HT-29 (cell line): ENCODE results near the gene SURF4. TPM values are rescaled to one million over a fixed set of nuclear protein-coding genes. Genes with fewer than 3 reads are reported as not detected.
A peak's percentile ranks its signal among the peaks of the same experiment; 100 is the strongest.
"Not testable (repeated sequence)": the region's sequence is repeated elsewhere in the genome, so short reads cannot be mapped to it uniquely, and the experiment has no call there.

Experiments
- DNase-seq: peaks from one replicate; pipeline ENCODE4 v3.0.0-alpha.2; 2015; ENCODE audit warnings: low spot score
- total RNA-seq: library from RNA; depleted of rRNA; stranded (reverse); fragments of >200 nt; shearing (Covaris generic); gene quantifications from 2 replicates; pipeline ENCODE4 v1.2.3, GENCODE V29; 2014

SURF4 gene
- total RNA-seq, 1 experiment from 2014 or later: 297 TPM

DNA sequence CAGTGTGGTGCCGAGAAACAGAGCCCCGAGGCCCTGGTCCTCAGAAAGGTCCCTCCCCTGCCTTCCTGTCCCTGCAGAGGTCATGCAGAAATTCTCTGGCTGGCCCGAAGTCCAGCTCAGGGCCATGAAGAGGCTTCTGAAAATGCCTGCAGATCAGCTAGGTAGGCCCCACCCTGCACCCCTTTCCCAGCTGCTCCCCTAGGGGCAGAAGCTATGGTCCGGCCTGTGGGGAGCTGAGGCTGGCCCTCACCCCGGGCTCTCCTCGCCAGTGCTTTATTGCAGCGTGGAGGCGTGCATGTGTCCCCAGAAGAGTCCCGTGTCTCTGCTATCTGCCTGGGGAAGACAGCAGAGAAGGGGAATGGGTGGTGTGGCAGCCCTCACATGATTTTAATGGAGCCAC lies 22.0 kb upstream of the SURF4 start:
- no peak for DNase-seq

DNA sequence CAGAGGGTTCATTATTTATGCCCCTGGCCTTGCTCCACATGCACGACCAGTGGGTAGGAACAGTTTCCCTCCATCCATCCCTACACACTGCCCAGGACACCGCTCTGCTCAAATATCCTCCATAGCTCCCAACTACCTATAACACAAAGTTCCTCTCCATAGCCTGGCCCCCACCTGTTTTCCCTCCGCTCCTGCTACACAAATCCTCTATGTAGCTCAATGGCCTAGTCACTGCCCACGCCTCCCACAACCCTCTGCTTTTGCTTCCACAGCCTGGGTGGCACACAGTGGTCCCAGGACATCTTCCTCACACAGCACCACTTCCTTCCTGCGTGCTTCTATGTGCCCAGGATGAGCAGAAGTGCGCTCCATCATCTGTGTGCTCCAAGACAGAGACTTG lies 21.5 kb upstream of the SURF4 start:
- DNase-seq: no peak

- no peak for DNase-seq
These were observed 21.1 kb upstream of the SURF4 start for GRCh38 chr9:133396952-133397351.

DNA sequence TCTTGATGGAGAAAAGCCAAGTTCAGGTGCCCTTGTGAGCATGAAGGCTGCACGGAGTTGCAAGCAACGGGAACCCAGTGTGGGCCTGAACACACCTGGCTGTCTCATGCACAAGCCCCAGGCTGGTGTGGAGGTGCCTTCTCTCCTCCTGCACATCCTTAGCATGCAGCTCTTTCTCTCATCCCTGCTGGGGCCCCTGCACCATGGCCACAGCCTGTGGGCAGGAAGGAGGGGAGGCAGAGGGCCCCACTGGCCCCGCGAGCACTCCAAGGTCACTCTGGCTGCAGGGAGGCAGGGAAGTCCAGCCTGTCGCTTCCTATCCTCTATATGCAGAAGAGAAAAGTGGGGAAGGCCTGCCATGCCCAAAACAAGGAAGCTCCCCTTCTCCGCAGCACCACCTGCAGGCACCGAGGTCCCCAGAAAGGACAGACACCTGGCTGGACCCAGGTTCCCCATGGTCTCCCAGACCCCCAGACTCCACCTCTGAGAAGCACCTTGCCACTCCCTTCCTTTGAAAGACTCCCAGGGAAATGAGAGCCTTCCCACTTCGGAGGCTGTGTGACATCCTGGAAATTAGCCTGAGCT lies 18.9 kb upstream of the SURF4 start:
- DNase-seq: no peak

DNA sequence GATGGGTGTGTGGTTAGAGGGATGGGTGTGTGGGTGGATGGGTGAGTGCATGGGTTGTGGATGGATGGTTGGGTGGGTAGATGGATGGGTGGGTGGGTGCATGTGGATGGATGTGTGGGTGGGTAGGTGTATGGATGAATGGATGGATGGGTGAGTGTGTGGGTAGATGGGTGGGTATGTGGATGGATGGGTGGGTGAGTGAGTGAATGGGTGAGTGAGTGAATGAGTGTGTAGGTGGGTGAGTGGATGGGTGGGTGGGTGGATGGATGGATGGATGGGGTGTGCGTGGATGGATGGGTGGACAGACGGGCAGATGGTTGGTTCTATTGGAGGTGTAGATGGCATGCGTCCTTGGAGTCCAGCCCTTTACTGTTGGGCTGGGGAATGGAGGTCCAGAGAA lies 17.5 kb upstream of the SURF4 start:
- no peak for DNase-seq

DNA sequence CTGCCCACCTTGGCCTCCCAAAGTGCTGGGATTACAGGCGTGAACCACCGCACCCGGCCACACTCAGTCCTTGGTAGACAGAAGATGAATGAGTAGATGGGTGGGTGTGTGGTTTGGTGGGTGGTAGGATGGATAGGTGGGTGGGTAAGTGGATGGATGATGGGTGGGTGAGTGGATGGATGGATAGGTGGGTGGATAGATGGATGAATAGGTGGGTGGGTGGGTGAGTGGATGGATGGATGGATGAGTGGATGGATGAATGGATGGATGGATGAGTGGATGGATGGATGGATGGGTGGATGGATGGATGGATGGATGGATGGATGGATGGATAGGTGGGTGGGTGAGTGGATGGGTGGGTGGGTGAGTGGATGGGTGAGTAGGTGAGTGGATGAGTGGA lies 16.4 kb upstream of the SURF4 start:
- DNase-seq: not testable (repeated sequence)

DNA sequence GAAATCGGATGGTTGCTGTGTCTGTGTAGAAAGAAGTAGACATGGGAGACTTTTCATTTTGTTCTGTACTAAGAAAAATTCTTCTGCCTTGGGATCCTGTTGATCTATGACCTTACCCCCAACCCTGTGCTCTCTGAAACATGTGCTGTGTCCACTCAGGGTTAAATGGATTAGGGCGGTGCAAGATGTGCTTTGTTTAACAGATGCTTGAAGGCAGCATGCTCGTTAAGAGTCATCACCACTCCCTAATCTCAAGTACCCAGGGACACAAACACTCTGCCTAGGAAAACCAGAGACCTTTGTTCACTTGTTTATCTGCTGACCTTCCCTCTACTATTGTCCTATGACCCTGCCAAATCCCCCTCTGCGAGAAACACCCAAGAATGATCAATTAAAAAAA lies 15.6 kb upstream of the SURF4 start:
- not testable (repeated sequence) for DNase-seq

DNA sequence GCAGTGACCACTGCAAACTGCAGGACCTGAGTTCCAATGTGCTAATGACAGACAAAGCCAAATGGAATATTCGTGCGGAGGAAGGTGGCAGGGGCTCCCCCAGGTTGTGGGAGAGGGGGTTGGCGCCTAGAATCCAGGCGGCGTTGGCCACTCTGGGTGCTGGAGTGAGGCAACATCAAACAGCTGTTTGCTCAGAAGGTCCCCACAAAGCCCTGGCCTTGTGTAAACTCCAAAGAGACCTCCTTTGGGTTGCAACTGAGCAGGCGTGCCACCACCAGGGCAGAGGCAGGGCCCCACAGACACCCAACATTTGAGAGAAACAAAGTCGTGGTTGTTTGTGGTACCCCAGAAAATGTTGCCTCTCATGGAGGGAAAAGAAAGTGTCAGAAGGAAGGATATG lies 14.9 kb upstream of the SURF4 start:
- no peak for DNase-seq

- DNase-seq: no peak
These were observed 13.7 kb upstream of the SURF4 start for GRCh38 chr9:133389562-133389961.

DNA sequence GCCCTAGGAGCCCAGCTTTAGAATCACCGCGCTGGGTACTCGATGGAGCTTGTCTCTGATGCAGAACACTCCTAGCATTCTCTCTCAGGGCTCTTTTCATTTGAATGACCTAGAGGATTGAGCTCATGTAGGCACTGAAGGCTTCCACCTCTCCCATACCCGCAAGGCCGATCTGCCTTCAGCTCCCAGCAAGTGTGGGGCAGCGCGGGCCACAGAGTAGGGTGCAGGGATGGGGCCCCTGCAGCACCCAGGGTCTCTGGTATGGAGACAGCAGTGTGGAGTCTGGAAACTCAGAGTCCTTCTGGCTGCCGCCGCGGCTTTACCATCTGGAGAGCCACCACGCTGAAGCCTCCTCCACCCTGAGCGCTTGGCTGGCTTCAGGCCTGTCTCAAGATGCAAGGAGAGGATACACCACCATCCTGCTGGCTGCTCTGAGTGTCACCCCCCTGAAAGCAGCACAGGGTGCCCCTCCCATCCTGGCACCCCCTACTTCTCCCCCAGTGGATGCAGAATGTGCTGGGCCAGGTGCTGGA lies 13.2 kb upstream of the SURF4 start:
- DNase-seq: no peak

DNA sequence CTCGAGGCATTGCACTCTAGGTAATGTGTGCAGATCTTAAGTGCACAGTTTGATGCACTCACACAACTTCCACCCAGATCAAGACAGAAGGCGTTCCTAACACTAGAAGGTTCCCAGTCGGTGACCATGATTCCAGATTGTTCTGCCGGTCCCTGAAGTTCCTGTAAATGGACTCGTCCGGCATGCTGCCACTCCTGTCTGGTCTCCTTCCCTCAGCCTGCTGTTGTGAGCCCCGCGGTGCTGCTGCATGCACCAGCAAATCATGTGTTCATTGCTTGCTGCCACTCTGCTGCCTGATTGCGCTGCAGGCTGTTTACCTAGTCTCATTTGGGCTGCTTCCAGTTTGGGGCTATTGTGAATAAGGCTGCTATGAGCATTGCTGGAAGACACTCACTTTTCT lies 11.8 kb upstream of the SURF4 start:
- DNase-seq: no peak

GRCh38 chr9:133386338-133386737 lies 10.5 kb upstream of the SURF4 start:
- DNase-seq: no peak

DNA sequence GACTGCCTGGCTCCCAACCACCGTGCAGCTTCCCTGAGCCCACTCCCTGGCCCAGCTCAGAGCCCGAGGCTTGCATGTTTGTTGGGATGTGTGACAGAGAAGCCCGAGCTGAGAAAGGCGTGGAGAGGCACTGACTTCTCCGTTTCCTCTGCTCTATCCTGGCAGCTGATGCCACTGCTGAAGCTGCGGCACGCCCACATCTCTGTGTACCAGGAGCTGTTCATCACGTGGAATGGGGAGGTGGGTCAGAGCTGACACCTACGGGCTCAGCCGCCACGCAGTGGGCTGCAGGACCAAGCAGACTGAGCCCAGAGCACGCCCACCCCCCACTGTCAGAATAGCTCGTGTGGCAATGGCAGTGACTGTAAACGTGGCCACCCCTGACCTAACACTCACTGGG lies 9.6 kb upstream of the SURF4 start:
- no peak for DNase-seq

GRCh38 chr9:133384736-133385321 lies 9.0 kb upstream of the SURF4 start:
- DNase-seq: no peak

- DNase-seq: no peak
These were observed 7.6 kb upstream of the SURF4 start for GRCh38 chr9:133383438-133383837.

GRCh38 chr9:133382507-133383141 lies 6.8 kb upstream of the SURF4 start:
- no peak for DNase-seq

GRCh38 chr9:133380734-133381133 lies 4.9 kb upstream of the SURF4 start:
- no peak for DNase-seq

DNA sequence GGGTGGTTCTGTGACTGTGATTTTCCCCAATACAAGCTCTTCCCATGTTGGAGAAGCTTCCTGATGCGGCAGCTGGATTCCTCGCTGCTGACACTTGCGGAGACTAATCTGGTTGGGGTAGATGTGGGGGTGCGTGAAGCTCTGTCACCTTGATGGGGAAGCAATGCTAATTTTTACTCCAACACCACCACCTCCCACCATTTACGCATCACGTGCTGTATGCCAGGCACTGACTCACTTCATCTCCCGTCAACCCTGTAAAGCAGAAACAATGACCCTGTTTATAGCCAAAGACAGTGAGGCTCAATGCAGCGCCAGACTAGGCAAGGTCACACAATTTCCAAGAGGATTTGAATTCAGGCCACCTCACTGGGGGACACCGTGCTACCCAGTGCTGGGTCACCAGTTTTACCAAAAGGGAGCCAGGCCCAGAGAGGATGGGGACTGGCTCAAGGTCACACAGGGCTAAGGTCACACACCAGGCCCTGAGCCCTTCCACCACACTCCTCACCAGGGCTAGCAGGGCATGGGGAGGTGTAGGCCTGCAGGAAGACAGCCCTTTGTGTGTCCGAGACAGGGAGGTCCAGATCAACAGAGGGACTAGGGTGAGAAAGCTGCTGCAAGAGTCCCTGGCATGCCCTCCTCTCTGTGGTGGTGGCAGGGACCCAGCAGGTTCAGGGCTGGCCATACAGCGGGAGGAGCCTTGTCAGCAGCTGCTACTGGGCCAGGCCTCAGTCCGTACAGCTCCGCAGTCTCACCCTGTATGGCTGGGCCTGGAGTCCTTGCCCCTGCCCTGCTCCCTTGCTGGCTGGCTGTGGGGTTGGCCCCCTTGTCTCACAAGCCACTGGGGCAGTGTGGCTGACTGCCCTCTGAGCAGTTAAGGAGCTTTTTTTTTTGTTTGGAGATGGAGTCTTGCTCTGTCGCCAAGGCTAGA lies 3.6 kb upstream of the SURF4 start:
- no peak for DNase-seq

DNA sequence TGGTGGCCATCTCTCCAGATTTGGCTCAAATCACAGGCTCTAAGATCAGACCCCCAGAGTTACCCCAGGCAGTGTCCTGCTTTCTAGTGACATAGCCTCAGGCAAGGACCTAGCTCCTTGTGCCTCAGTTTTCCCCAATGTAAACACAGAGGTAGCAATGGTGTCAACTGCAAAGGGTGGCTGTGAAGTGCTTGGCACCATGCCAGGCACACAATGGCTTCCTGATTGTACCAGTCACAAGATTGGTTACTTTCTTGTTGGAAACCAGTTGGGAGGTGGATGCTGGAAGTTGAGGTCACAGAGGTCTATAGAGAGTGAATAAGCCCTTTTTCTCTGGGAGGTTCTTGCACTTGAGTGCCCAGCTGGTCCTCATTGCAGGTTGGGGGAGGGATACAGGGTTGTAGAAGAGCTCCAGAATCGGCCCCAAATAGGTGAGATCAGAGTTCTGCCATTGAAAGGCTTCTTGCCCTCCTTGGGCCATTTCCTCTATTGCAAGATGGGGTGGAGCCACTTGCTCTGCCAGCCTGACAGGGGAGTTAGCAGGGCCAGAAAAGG lies 2.6 kb upstream of the SURF4 start:
- no peak for DNase-seq

DNA sequence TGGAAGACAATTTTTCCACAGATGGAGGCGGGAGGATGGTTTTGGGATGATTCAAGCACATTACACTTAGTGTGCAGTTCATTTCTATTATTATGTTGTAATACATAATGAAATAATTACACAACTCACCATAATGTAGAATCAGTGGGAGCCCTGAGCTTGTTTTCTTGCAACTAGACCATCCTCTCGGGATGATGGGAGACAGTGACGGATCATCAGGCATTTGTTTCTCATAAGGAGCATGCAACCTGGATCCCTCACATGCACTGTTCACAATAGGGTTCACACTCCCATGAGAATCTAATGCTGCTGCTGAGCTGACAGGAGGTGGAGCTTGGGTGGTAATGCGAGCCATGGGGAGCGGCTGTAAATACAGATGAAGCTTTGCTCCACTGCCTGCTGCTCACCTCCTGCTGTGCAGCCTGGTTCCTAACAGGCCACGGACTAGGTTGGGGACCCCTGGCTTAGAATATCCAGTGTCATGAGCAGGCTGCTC lies 1.9 kb upstream of the SURF4 start:
- peak; percentile 50 for DNase-seq

DNA sequence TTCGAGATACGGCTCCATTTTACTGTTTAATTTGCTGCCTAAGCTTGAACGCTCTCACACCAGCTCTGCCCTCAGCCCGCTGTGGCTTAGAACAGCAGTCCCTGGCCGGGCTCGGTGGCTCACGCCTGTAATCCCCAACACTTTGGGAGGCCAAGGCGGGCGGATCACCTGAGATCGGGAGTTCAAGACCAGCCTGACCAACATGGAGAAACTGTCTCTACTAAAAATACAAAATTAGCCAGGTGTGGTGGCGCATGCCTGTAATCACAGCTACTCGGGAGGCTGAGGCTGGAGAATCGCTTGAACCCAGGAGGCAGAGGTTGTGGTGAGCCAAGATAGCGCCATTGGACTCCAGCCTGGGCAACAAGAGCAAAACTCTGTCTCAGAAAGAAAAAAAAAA lies 1.4 kb upstream of the SURF4 start:
- not testable (repeated sequence) for DNase-seq
